NCI-H82 (cell line): ENCODE results near the gene CELF1.

ENCODE experiments used
- DNase-seq: peaks from one replicate; lab custom pipeline; 2025; lab: John Stamatoyannopoulos, UW

The CELF1 gene

GRCh38 chr11:47415949-47416472 is 136.9 kb downstream of the CELF1 start:
- DNase-seq, result peak; percentile 41
